Neural cell (in vitro differentiated cells): ENCODE data around the gene RRP7A. TPM values are rescaled to one million over a fixed set of nuclear protein-coding genes. Genes with fewer than 3 reads are reported as not detected.

Experiments
- H2AFZ ChIP-seq: fragments of 200-600, 300-800 bp; sonication (generic), shearing (Covaris generic); 2 replicates; pipeline ENCODE4 v1.6.0; 2014; ENCODE audit warnings: low read depth, mild to moderate bottlenecking, antibody characterized with exemption, low read length, moderate library complexity
- H3F3A ChIP-seq: fragments of 200-600 bp; shearing (Covaris generic); 2 replicates; pipeline ENCODE4 v1.6.1; 2016; ENCODE audit warnings: mild to moderate bottlenecking, moderate library complexity, mixed read lengths, antibody characterized with exemption, low read length; ENCODE audit not compliant: insufficient read depth, poor library complexity, severe bottlenecking
- H3K27ac ChIP-seq: fragments of 200-600, 300-800 bp; sonication (generic), shearing (Covaris generic); 2 replicates; pipeline ENCODE4 v1.5.1; 2014; ENCODE audit warnings: mild to moderate bottlenecking, low read length, moderate library complexity
- H3K27me3 ChIP-seq: fragments of 300-800, 200-600 bp; sonication (generic), shearing (Covaris generic); 2 replicates; pipeline ENCODE4 v1.6.0; 2014; ENCODE audit warnings: mild to moderate bottlenecking, low read depth, low read length, moderate library complexity; ENCODE audit not compliant: insufficient read depth
- H3K36me3 ChIP-seq: fragments of 300-800, 200-600 bp; sonication (generic), shearing (Covaris generic); 2 replicates; pipeline ENCODE4 v1.5.1; 2014; ENCODE audit warnings: mild to moderate bottlenecking, antibody characterized with exemption, low read length, moderate library complexity; ENCODE audit not compliant: insufficient read depth
- H3K4me2 ChIP-seq: fragments of 300-800, 200-600 bp; sonication (generic), shearing (Covaris generic); 2 replicates; pipeline ENCODE4 v1.6.0; 2014; ENCODE audit warnings: mild to moderate bottlenecking, low read length
- H3K4me3 ChIP-seq: fragments of 300-800, 200-600 bp; sonication (generic), shearing (Covaris generic); 2 replicates; pipeline ENCODE4 v1.5.1; 2014; ENCODE audit warnings: mild to moderate bottlenecking, low read length, moderate library complexity
- H3K79me2 ChIP-seq: fragments of 200-600 bp; shearing (Covaris generic); replicated peaks from 2 replicates; pipeline ENCODE4 v1.6.0; 2014; ENCODE audit warnings: mild to moderate bottlenecking, low read length, moderate library complexity; ENCODE audit not compliant: insufficient read depth
- H3K9ac ChIP-seq: fragments of 300-800, 200-600 bp; sonication (generic), shearing (Covaris generic); 2 replicates; pipeline ENCODE4 v1.6.1; 2016; ENCODE audit warnings: mild to moderate bottlenecking, low read length, mixed read lengths
- H3K9me2 ChIP-seq: fragments of 200-600 bp; shearing (Covaris generic); 2 replicates; pipeline ENCODE4 v1.6.1; 2016; ENCODE audit warnings: mild to moderate bottlenecking, low read length, mixed read lengths; ENCODE audit not compliant: insufficient read depth
- H3K9me3 ChIP-seq: fragments of 200-600, 300-800 bp; sonication (generic), shearing (Covaris generic); 2 replicates; pipeline ENCODE4 v1.6.1; 2016; ENCODE audit warnings: mild to moderate bottlenecking, mixed run types, low read length, moderate library complexity, mixed read lengths
- H4K20me1 ChIP-seq: fragments of 200-600 bp; shearing (Covaris generic); 2 replicates; pipeline ENCODE4 v1.6.1; 2016; ENCODE audit warnings: mild to moderate bottlenecking, mixed run types; ENCODE audit not compliant: insufficient read depth
- CTCF ChIP-seq: fragments of 450-650 bp; IDR thresholded peaks from 2 replicates; pipeline ENCODE4 v1.5.1; 2014; ENCODE audit warnings: antibody characterized with exemption, mild to moderate bottlenecking, moderate library complexity; ENCODE audit not compliant: poor library complexity, severe bottlenecking
- EP300 ChIP-seq: fragments of 450-650 bp; conservative IDR thresholded peaks from 2 replicates; pipeline ENCODE4 v1.6.1; 2014; ENCODE audit warnings: antibody characterized with exemption, mild to moderate bottlenecking, moderate library complexity; ENCODE audit not compliant: poor library complexity, severe bottlenecking
- EZH2 ChIP-seq: fragments of 200-600, 300-800 bp; shearing (Covaris generic), sonication (generic); IDR thresholded peaks from 2 replicates; pipeline ENCODE4 v1.6.1; 2014; ENCODE audit warnings: antibody characterized with exemption, low read length, borderline replicate concordance, mild to moderate bottlenecking; ENCODE audit not compliant: insufficient read depth, poor library complexity, severe bottlenecking
- MXI1 ChIP-seq: fragments of 450-650 bp; conservative IDR thresholded peaks from 2 replicates; pipeline ENCODE4 v1.6.1; 2014; ENCODE audit warnings: antibody characterized with exemption, mild to moderate bottlenecking; ENCODE audit not compliant: poor library complexity, severe bottlenecking
- POLR2AphosphoS5 ChIP-seq: IDR thresholded peaks from 2 replicates; pipeline ENCODE4 v1.6.1; 2012
- RAD21 ChIP-seq: fragments of 450-650 bp; conservative IDR thresholded peaks from 2 replicates; pipeline ENCODE4 v1.6.1; 2014; ENCODE audit warnings: antibody characterized with exemption, mild to moderate bottlenecking, moderate library complexity
- SMC3 ChIP-seq: fragments of 450-650 bp; conservative IDR thresholded peaks from 2 replicates; pipeline ENCODE4 v1.6.1; 2014; ENCODE audit warnings: antibody characterized with exemption, mild to moderate bottlenecking, moderate library complexity; ENCODE audit not compliant: poor library complexity
- TAF1 ChIP-seq: IDR thresholded peaks from 2 replicates; pipeline ENCODE4 v1.6.1; 2012; ENCODE audit warnings: low read depth
- polyA plus RNA-seq: library from polyadenylated mRNA; depleted of rRNA; stranded (reverse); fragments of >200 nt; gene quantifications from 2 replicates; pipeline ENCODE4 v1.2.3, GENCODE V29; 2014
- TF ChIP-seq, protein P1 (sequence below): IDR thresholded peaks from 2 replicates; pipeline ENCODE4 v1.6.1; 2012; ENCODE audit warnings: borderline replicate concordance

RRP7A gene
- polyA plus RNA-seq, 1 donor from 2014 or later, result 27.8 TPM

- TF ChIP-seq, protein P1, sequence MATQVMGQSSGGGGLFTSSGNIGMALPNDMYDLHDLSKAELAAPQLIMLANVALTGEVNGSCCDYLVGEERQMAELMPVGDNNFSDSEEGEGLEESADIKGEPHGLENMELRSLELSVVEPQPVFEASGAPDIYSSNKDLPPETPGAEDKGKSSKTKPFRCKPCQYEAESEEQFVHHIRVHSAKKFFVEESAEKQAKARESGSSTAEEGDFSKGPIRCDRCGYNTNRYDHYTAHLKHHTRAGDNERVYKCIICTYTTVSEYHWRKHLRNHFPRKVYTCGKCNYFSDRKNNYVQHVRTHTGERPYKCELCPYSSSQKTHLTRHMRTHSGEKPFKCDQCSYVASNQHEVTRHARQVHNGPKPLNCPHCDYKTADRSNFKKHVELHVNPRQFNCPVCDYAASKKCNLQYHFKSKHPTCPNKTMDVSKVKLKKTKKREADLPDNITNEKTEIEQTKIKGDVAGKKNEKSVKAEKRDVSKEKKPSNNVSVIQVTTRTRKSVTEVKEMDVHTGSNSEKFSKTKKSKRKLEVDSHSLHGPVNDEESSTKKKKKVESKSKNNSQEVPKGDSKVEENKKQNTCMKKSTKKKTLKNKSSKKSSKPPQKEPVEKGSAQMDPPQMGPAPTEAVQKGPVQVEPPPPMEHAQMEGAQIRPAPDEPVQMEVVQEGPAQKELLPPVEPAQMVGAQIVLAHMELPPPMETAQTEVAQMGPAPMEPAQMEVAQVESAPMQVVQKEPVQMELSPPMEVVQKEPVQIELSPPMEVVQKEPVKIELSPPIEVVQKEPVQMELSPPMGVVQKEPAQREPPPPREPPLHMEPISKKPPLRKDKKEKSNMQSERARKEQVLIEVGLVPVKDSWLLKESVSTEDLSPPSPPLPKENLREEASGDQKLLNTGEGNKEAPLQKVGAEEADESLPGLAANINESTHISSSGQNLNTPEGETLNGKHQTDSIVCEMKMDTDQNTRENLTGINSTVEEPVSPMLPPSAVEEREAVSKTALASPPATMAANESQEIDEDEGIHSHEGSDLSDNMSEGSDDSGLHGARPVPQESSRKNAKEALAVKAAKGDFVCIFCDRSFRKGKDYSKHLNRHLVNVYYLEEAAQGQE, result no peak
- TF ChIP-seq MXI1 (no peak), SMC3 (peak; percentile 84), EZH2 (no peak), RAD21 (peak; percentile 79), POLR2AphosphoS5 (no peak), EP300 (no peak), TAF1 (no peak), CTCF (peak; percentile 82)
- no peaks in the 10 kb centered on the region for H3K79me2 ChIP-seq
- H3K9me2 ChIP-seq, result no peaks in the 10 kb centered on the region
These were observed 46.0 kb downstream of the RRP7A start for GRCh38 chr22:42473484-42474193.

GRCh38 chr22:42472671-42473070 is 46.9 kb downstream of the RRP7A start:
- H3K9me3 ChIP-seq, result no peaks in the 10 kb centered on the region
- no peaks in the 10 kb centered on the region for H4K20me1 ChIP-seq
- H3K4me2 ChIP-seq, result no peak overlapping the region
- TF ChIP-seq EP300 (no peak), CTCF (no peak), MXI1 (no peak), TAF1 (no peak), RAD21 (no peak), POLR2AphosphoS5 (no peak), EZH2 (no peak), SMC3 (no peak)
- TF ChIP-seq, protein P1, result no peak
- no peaks in the 10 kb centered on the region for H3K79me2 ChIP-seq
- no peaks in the 10 kb centered on the region for H3F3A ChIP-seq
- no peak overlapping the region for H3K4me3 ChIP-seq
- H3K27me3 ChIP-seq, result no peaks in the 10 kb centered on the region
- H3K9me2 ChIP-seq, result no peaks in the 10 kb centered on the region
- H3K36me3 ChIP-seq, result no peaks in the 10 kb centered on the region
- H2AFZ ChIP-seq, result no peak overlapping the region
- no peak overlapping the region for H3K9ac ChIP-seq
- H3K27ac ChIP-seq, result no peak overlapping the region

More at GRCh38 chr22:42473484-42474193, 46.0 kb downstream of the RRP7A start:
- Histone ChIP-seq H3K27me3 (no peaks in the 10 kb centered on the region), H3K4me2 (no peak overlapping the region), H3K27ac (no peak overlapping the region), H4K20me1 (no peaks in the 10 kb centered on the region), H3K9ac (no peak overlapping the region), H3K9me3 (no peaks in the 10 kb centered on the region), H2AFZ (no peak overlapping the region), H3K4me3 (no peak overlapping the region), H3K36me3 (no peaks in the 10 kb centered on the region), H3F3A (no peaks in the 10 kb centered on the region)
